ENCODE measurements around the gene BACH2.

The BACH2 gene

GRCh38 chr6:90264561-90264960 lies 32.1 kb downstream of the BACH2 start:
- no peak for TF ChIP-seq CTCF (IDR thresholded peaks at IDR 0.05; ENCODE audit: insufficient read depth, low read length, poor library complexity, severe bottlenecking)
- TF ChIP-seq EZH2phosphoT487 (conservative IDR thresholded peaks at IDR 0.05; ENCODE audit: low read length) = no peak
- Histone ChIP-seq H2AFZ (ENCODE audit: low read depth, low read length, severe bottlenecking) (no peak overlapping the region), H3K36me3 (ENCODE audit: low read length) (peaks cover 16% of the 10 kb centered on the region), H3K4me3 (ENCODE audit: insufficient read depth, low read length, poor library complexity, severe bottlenecking) (no peak overlapping the region), H3K9me2 (replicated peaks; ENCODE audit: insufficient read depth, low read length) (no peaks in the 10 kb centered on the region), H3K27me3 (ENCODE audit: low read length) (no peaks in the 10 kb centered on the region), H3K79me2 (ENCODE audit: insufficient read depth, low read length) (peaks cover 12% of the 10 kb centered on the region), H3K27ac (ENCODE audit: low read depth, low read length) (no peak overlapping the region), H3F3A (ENCODE audit: insufficient read depth) (peaks cover 7% of the 10 kb centered on the region; the same call in 1 of the 2 replicates), H4K20me1 (ENCODE audit: low read depth, low read length) (no peaks in the 10 kb centered on the region), H3K9ac (ENCODE audit: low read length) (no peak overlapping the region), H3K4me2 (ENCODE audit: low read depth, low read length, poor library complexity, severe bottlenecking) (no peak overlapping the region), H3K9me3 (ENCODE audit: insufficient read depth, low read length) (no peaks in the 10 kb centered on the region)

GRCh38 chr6:90263633-90264032 lies 33.0 kb downstream of the BACH2 start:
- Histone ChIP-seq H3K9me3 (ENCODE audit: insufficient read depth, low read length) (no peaks in the 10 kb centered on the region), H3K9me2 (replicated peaks; ENCODE audit: insufficient read depth, low read length) (no peaks in the 10 kb centered on the region), H3K4me3 (ENCODE audit: insufficient read depth, low read length, poor library complexity, severe bottlenecking) (no peak overlapping the region), H3K36me3 (ENCODE audit: low read length) (peaks cover 16% of the 10 kb centered on the region), H3K4me2 (ENCODE audit: low read depth, low read length, poor library complexity, severe bottlenecking) (no peak overlapping the region), H4K20me1 (ENCODE audit: low read depth, low read length) (no peaks in the 10 kb centered on the region), H2AFZ (ENCODE audit: low read depth, low read length, severe bottlenecking) (no peak overlapping the region), H3K9ac (ENCODE audit: low read length) (no peak overlapping the region), H3K79me2 (ENCODE audit: insufficient read depth, low read length) (peaks cover 12% of the 10 kb centered on the region), H3K27ac (ENCODE audit: low read depth, low read length) (no peak overlapping the region), H3F3A (ENCODE audit: insufficient read depth) (peaks cover 7% of the 10 kb centered on the region; the same call in 1 of the 2 replicates), H3K27me3 (ENCODE audit: low read length) (no peaks in the 10 kb centered on the region)
- TF ChIP-seq EZH2phosphoT487 (conservative IDR thresholded peaks at IDR 0.05; ENCODE audit: low read length) (no peak), CTCF (IDR thresholded peaks at IDR 0.05; ENCODE audit: insufficient read depth, low read length, poor library complexity, severe bottlenecking) (no peak)

- Histone ChIP-seq H3K9me2 (replicated peaks; ENCODE audit: insufficient read depth, low read length) (no peaks in the 10 kb centered on the region), H3F3A (ENCODE audit: insufficient read depth) (no peaks in the 10 kb centered on the region; the same call in 1 of the 2 replicates), H3K79me2 (ENCODE audit: insufficient read depth, low read length) (peaks cover 12% of the 10 kb centered on the region), H3K4me2 (ENCODE audit: low read depth, low read length, poor library complexity, severe bottlenecking) (no peak overlapping the region), H3K27ac (ENCODE audit: low read depth, low read length) (no peak overlapping the region), H3K27me3 (ENCODE audit: low read length) (no peaks in the 10 kb centered on the region), H3K36me3 (ENCODE audit: low read length) (peaks cover 16% of the 10 kb centered on the region), H3K4me3 (ENCODE audit: insufficient read depth, low read length, poor library complexity, severe bottlenecking) (no peak overlapping the region), H4K20me1 (ENCODE audit: low read depth, low read length) (no peaks in the 10 kb centered on the region), H3K9ac (ENCODE audit: low read length) (no peak overlapping the region), H3K9me3 (ENCODE audit: insufficient read depth, low read length) (no peaks in the 10 kb centered on the region), H2AFZ (ENCODE audit: low read depth, low read length, severe bottlenecking) (no peak overlapping the region)
- TF ChIP-seq CTCF (IDR thresholded peaks at IDR 0.05; ENCODE audit: insufficient read depth, low read length, poor library complexity, severe bottlenecking) = no peak
- TF ChIP-seq EZH2phosphoT487 (conservative IDR thresholded peaks at IDR 0.05; ENCODE audit: low read length) = no peak
Observed at GRCh38 chr6:90261801-90262200, 34.8 kb downstream of the BACH2 start.
